H9 (cell line): ENCODE data around the gene ELAVL1. TPM values are rescaled to one million over a fixed set of nuclear protein-coding genes. Genes with fewer than 3 reads are reported as not detected.

ENCODE experiments used
- DNase-seq: peaks from one replicate; pipeline ENCODE4 v3.0.0-alpha.2; 2017
- H2AFZ ChIP-seq: one replicate; pipeline ENCODE4 v1.6.1; 2013; ENCODE audit warnings: mild to moderate bottlenecking, low read length, control low read depth, moderate library complexity
- H2AK5ac ChIP-seq: 2 replicates; pipeline ENCODE4 v1.6.1; 2013; ENCODE audit warnings: low read length, control low read depth, mixed read lengths; ENCODE audit not compliant: insufficient read length
- H2BK120ac ChIP-seq: one replicate; pipeline ENCODE4 v1.6.1; 2013; ENCODE audit warnings: low read depth, mild to moderate bottlenecking, low read length, control low read depth, inconsistent platforms; ENCODE audit not compliant: poor library complexity, severe bottlenecking
- H2BK12ac ChIP-seq: 2 replicates; pipeline ENCODE4 v1.6.1; 2013; ENCODE audit warnings: low read length, control low read depth, mixed read lengths, low read depth; ENCODE audit not compliant: insufficient read length
- H2BK15ac ChIP-seq: 2 replicates; pipeline ENCODE4 v1.6.1; 2013; ENCODE audit warnings: low read depth, low read length, control low read depth
- H2BK20ac ChIP-seq: one replicate; pipeline ENCODE4 v1.6.1; 2013; ENCODE audit warnings: low read depth, mild to moderate bottlenecking, low read length, control low read depth, inconsistent platforms; ENCODE audit not compliant: poor library complexity, severe bottlenecking
- H2BK5ac ChIP-seq: 2 replicates; pipeline ENCODE4 v1.6.1; 2013; ENCODE audit warnings: low read length, control low read depth, mixed read lengths; ENCODE audit not compliant: insufficient read length
- H3K14ac ChIP-seq: 2 replicates; pipeline ENCODE4 v1.6.1; 2013; ENCODE audit warnings: low read length, control low read depth; ENCODE audit not compliant: insufficient read depth
- H3K18ac ChIP-seq: 2 replicates; pipeline ENCODE4 v1.6.1; 2013; ENCODE audit warnings: low read depth, mild to moderate bottlenecking, mixed read lengths, low read length, control low read depth; ENCODE audit not compliant: insufficient read length
- H3K23ac ChIP-seq: 2 replicates; pipeline ENCODE4 v1.6.1; 2013; ENCODE audit warnings: low read length, control low read depth, mixed read lengths, low read depth; ENCODE audit not compliant: insufficient read length
- H3K23me2 ChIP-seq: 2 replicates; pipeline ENCODE4 v1.6.1; 2013; ENCODE audit warnings: low read depth, mild to moderate bottlenecking, mixed read lengths, low read length, control low read depth; ENCODE audit not compliant: insufficient read length, poor library complexity, severe bottlenecking
- H3K27ac ChIP-seq: 2 replicates; pipeline ENCODE4 v1.5.1; 2013; ENCODE audit warnings: low read length, control low read depth, mixed read lengths, low read depth; ENCODE audit not compliant: insufficient read length
- H3K27me3 ChIP-seq: 2 replicates; pipeline ENCODE4 v1.6.1; 2013; ENCODE audit warnings: low read length, control low read depth, inconsistent platforms; ENCODE audit not compliant: insufficient read depth
- H3K4ac ChIP-seq: 2 replicates; pipeline ENCODE4 v1.6.1; 2013; ENCODE audit warnings: low read depth, mild to moderate bottlenecking, control low read depth, inconsistent platforms, low read length, moderate library complexity
- H3K4me1 ChIP-seq: 2 replicates; pipeline ENCODE4 v1.6.1; 2013; ENCODE audit warnings: low read length, control low read depth, inconsistent platforms; ENCODE audit not compliant: insufficient read depth
- H3K4me2 ChIP-seq: 2 replicates; pipeline ENCODE4 v1.6.1; 2013; ENCODE audit warnings: low read length, control low read depth, mixed read lengths; ENCODE audit not compliant: insufficient read length, insufficient read depth
- H3K56ac ChIP-seq: 2 replicates; pipeline ENCODE4 v1.6.1; 2013; ENCODE audit warnings: low read depth, mild to moderate bottlenecking, mixed read lengths, low read length, control low read depth; ENCODE audit not compliant: insufficient read length
- H3K79me1 ChIP-seq: 2 replicates; pipeline ENCODE4 v1.6.1; 2013; ENCODE audit warnings: low read depth, mild to moderate bottlenecking, moderate library complexity, low read length, control low read depth, inconsistent platforms; ENCODE audit not compliant: insufficient read depth, poor library complexity, severe bottlenecking
- H3K79me2 ChIP-seq: 2 replicates; pipeline ENCODE4 v1.6.1; 2013; ENCODE audit warnings: low read length, control low read depth, inconsistent platforms; ENCODE audit not compliant: insufficient read depth
- H3K9ac ChIP-seq: 2 replicates; pipeline ENCODE4 v1.6.1; 2013; ENCODE audit warnings: low read length, control low read depth, mixed read lengths; ENCODE audit not compliant: insufficient read length; ENCODE audit errors: extremely low read depth
- H3K9me3 ChIP-seq: one replicate; pipeline ENCODE4 v1.6.1; 2013; ENCODE audit warnings: low read depth, low read length, inconsistent platforms; ENCODE audit not compliant: control insufficient read depth
- H3T11ph ChIP-seq: one replicate; pipeline ENCODE4 v1.6.1; 2013; ENCODE audit warnings: mild to moderate bottlenecking, low read length, control low read depth, inconsistent platforms
- H4K20me1 ChIP-seq: one replicate; pipeline ENCODE4 v1.6.1; 2013; ENCODE audit not compliant: control insufficient read depth, insufficient read length, insufficient read depth
- H4K5ac ChIP-seq: 2 replicates; pipeline ENCODE4 v1.6.1; 2013; ENCODE audit warnings: low read depth, mild to moderate bottlenecking, mixed read lengths, low read length, control low read depth; ENCODE audit not compliant: insufficient read length
- H4K8ac ChIP-seq: replicated peaks from 2 replicates; pipeline ENCODE4 v1.6.1; 2013; ENCODE audit warnings: low read length, control low read depth, mixed read lengths, low read depth; ENCODE audit not compliant: insufficient read length
- H4K91ac ChIP-seq: 2 replicates; pipeline ENCODE4 v1.6.1; 2013; ENCODE audit warnings: low read depth, mild to moderate bottlenecking, moderate library complexity, mixed read lengths, low read length, control low read depth; ENCODE audit not compliant: insufficient read length
- H3K27ac Mint-ChIP-seq, 3 experiments: 2 replicates in 2 of 3; 3 replicates in 1 of 3; pipeline ENCODE4 v1.8.0; 2020 to 2021; ENCODE audit warnings: mixed read lengths in 3 of 3, mild to moderate bottlenecking in 1 of 3, moderate library complexity in 1 of 3
- H3K27me3 Mint-ChIP-seq: 2 replicates; pipeline ENCODE4 v1.8.0; 2021; ENCODE audit warnings: low read depth, mild to moderate bottlenecking, moderate library complexity, mixed read lengths
- H3K36me3 Mint-ChIP-seq, 3 experiments: 2 replicates in 2 of 3; 3 replicates in 1 of 3; pipeline ENCODE4 v1.8.0; 2020 to 2021; ENCODE audit warnings: low read depth in 3 of 3, mixed read lengths in 3 of 3; ENCODE audit not compliant: insufficient read depth in 1 of 3
- H3K4me1 Mint-ChIP-seq, 2 experiments: 2 replicates each; pipeline ENCODE4 v1.8.0; 2020; ENCODE audit warnings: mixed read lengths in 2 of 2
- H3K4me3 Mint-ChIP-seq, 2 experiments: 2 replicates in 1 of 2; 3 replicates in 1 of 2; pipeline ENCODE4 v1.8.0; 2020 to 2021; ENCODE audit warnings: mild to moderate bottlenecking in 2 of 2, mixed read lengths in 2 of 2, moderate library complexity in 1 of 2
- H3K9me3 Mint-ChIP-seq, 2 experiments: 2 replicates in 1 of 2; 3 replicates in 1 of 2; pipeline ENCODE4 v1.8.0; 2020; ENCODE audit warnings: mild to moderate bottlenecking in 2 of 2, mixed read lengths in 2 of 2, moderate library complexity in 1 of 2
- WGBS: extraction: QIAGEN DNeasy Blood & Tissue Kit; methylation state at CpG from one replicate; pipeline ENCODE4 v1.1.7; 2013; ENCODE audit warnings: missing lambda C conversion rate, low lambda C conversion rate, mixed read lengths; ENCODE audit not compliant: insufficient read length; ENCODE audit errors: extremely low coverage; 5-methylcytosine and 5-hydroxymethylcytosine counted together
- total RNA-seq: library from RNA; stranded (reverse); gene quantifications from 2 replicates; pipeline ENCODE4 v1.2.1, GENCODE V29; 2021
- TF ChIP-seq, protein P1 (sequence below): fragments of 200-600 bp; sonication (generic); conservative IDR thresholded peaks from 3 replicates; pipeline ENCODE4 v1.8.0; 2021; ENCODE audit warnings: antibody characterized with exemption, mild to moderate bottlenecking

ELAVL1 gene
- total RNA-seq, 1 experiment from 2014 or later = 149 TPM

DNA sequence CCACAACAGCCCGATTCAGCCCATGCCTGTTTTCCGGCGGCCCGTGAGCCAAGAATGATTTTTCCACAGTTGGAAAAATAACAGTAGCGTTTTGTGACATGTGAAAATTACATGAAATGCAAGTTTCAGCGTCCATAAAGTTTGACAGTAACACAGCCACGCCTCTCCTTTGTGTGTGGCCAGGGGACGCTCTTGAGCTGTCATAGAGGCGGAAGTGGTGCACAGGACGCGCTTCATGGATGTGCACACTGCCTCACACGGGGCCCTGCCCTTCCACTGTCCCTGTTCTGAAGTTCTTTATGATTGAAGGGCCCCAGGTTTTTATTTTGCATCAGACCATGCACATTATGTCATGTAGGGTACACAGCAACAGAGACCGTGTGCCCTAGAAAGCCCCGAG is 12.4 kb upstream of the ELAVL1 start:
- Histone ChIP-seq H3K79me1 (no peaks in the 10 kb centered on the region), H3K56ac (no peak overlapping the region), H2BK20ac (no peak overlapping the region), H3K27ac (no peak overlapping the region), H3K18ac (no peak overlapping the region), H3K9ac (no peak overlapping the region), H3K27me3 (no peaks in the 10 kb centered on the region), H3K23ac (no peak overlapping the region), H3K4me2 (no peak overlapping the region), H2BK120ac (no peak overlapping the region), H3K9me3 (no peaks in the 10 kb centered on the region), H4K91ac (no peak overlapping the region), H2AFZ (no peak overlapping the region), H2BK15ac (no peak overlapping the region), H3K4ac (no peak overlapping the region), H3K4me1 (no peaks in the 10 kb centered on the region), H3T11ph (no peak overlapping the region), H3K14ac (no peak overlapping the region), H4K20me1 (no peaks in the 10 kb centered on the region), H3K23me2 (no peaks in the 10 kb centered on the region), H3K79me2 (no peaks in the 10 kb centered on the region), H2BK5ac (no peak overlapping the region), H4K5ac (no peak overlapping the region), H4K8ac (no peak overlapping the region), H2AK5ac (no peak overlapping the region), H2BK12ac (no peak overlapping the region)
- H3K4me1 Mint-ChIP-seq = no peaks in the 10 kb centered on the region
- no peaks in the 10 kb centered on the region; a peak in 1 of 5 replicates for H3K9me3 Mint-ChIP-seq
- TF ChIP-seq, protein P1, sequence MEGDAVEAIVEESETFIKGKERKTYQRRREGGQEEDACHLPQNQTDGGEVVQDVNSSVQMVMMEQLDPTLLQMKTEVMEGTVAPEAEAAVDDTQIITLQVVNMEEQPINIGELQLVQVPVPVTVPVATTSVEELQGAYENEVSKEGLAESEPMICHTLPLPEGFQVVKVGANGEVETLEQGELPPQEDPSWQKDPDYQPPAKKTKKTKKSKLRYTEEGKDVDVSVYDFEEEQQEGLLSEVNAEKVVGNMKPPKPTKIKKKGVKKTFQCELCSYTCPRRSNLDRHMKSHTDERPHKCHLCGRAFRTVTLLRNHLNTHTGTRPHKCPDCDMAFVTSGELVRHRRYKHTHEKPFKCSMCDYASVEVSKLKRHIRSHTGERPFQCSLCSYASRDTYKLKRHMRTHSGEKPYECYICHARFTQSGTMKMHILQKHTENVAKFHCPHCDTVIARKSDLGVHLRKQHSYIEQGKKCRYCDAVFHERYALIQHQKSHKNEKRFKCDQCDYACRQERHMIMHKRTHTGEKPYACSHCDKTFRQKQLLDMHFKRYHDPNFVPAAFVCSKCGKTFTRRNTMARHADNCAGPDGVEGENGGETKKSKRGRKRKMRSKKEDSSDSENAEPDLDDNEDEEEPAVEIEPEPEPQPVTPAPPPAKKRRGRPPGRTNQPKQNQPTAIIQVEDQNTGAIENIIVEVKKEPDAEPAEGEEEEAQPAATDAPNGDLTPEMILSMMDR = peak; percentile 56; the same call in 2 of the 3 replicates
- no peaks in the 10 kb centered on the region for H3K27me3 Mint-ChIP-seq
- H3K27ac Mint-ChIP-seq = no peak overlapping the region
- WGBS = no CpG with 5 or more reads among the region's 14 CpGs
- no peak overlapping the region for H3K4me3 Mint-ChIP-seq
- DNase-seq = no peak
- H3K36me3 Mint-ChIP-seq = peaks cover 0 to under 1% (median 0%) of the 10 kb centered on the region in 3 experiments; a peak in 3 of 7 replicates
